GM20431 (cell line): ENCODE data around the gene ETV3L.

Experiments
- in situ Hi-C: fragments of 300-500 bp; cut with MseI, MboI; formaldehyde crosslinking; loops from one replicate; pipeline ENCODE4 v1.15.0; 2020; ENCODE audit warnings: low sequenced_read_pairs; ENCODE audit not compliant: unreplicated experiment

ETV3L gene

GRCh38 chr1:157106813-157107189, 7.2 kb upstream of the ETV3L start:
- in situ Hi-C loops: no loop called here

- in situ Hi-C loops: no loop called here
These were observed 6.6 kb upstream of the ETV3L start for GRCh38 chr1:157105988-157106812.

GRCh38 chr1:157105298-157105987, 5.8 kb upstream of the ETV3L start:
- in situ Hi-C loops: no loop called here

- in situ Hi-C loops: no loop called here
These were observed 5.1 kb upstream of the ETV3L start for GRCh38 chr1:157104598-157105293.

GRCh38 chr1:157103268-157103667, 3.7 kb upstream of the ETV3L start:
- in situ Hi-C loops: no loop called here

GRCh38 chr1:157101149-157101548, 1.5 kb upstream of the ETV3L start:
- in situ Hi-C loops: no loop called here

GRCh38 chr1:157098987-157099632, 498 bp downstream of the ETV3L start:
- in situ Hi-C loops: loop anchor here (10.0 kb wide), 1 partner anchor 66 kb away; no protein-coding TSS in a partner anchor

- in situ Hi-C loops: loop anchor here (10.0 kb wide), 1 partner anchor 66 kb away; no protein-coding TSS in a partner anchor
These were observed 1.1 kb downstream of the ETV3L start for GRCh38 chr1:157098519-157098918.

- in situ Hi-C loops: loop anchor here (10.0 kb wide), 1 partner anchor 67 kb away; no protein-coding TSS in a partner anchor
These were observed 1.9 kb downstream of the ETV3L start for GRCh38 chr1:157097692-157098091.

GRCh38 chr1:157096881-157097280, 2.7 kb downstream of the ETV3L start:
- in situ Hi-C loops: loop anchor here (10.0 kb wide), 1 partner anchor 68 kb away; no protein-coding TSS in a partner anchor

- in situ Hi-C loops: loop anchor here (10.0 kb wide), 1 partner anchor 69 kb away; no protein-coding TSS in a partner anchor
These were observed 4.1 kb downstream of the ETV3L start for GRCh38 chr1:157095551-157095950.

- in situ Hi-C loops: loop anchor here (10.0 kb wide), 1 partner anchor 70 kb away; no protein-coding TSS in a partner anchor
These were observed 4.5 kb downstream of the ETV3L start for GRCh38 chr1:157095091-157095490.

- in situ Hi-C loops: loop anchor here (10.0 kb wide), 1 partner anchor 72 kb away; no protein-coding TSS in a partner anchor
These were observed 6.8 kb downstream of the ETV3L start for GRCh38 chr1:157092831-157093230.

GRCh38 chr1:157091668-157092273, 7.8 kb downstream of the ETV3L start:
- in situ Hi-C loops: loop anchor here (10.0 kb wide), 1 partner anchor 73 kb away; no protein-coding TSS in a partner anchor

- in situ Hi-C loops: loop anchor here (10.0 kb wide), 1 partner anchor 74 kb away; no protein-coding TSS in a partner anchor
These were observed 8.4 kb downstream of the ETV3L start for GRCh38 chr1:157091186-157091585.

GRCh38 chr1:157090771-157091170, 8.8 kb downstream of the ETV3L start:
- in situ Hi-C loops: loop anchor here (10.0 kb wide), 1 partner anchor 74 kb away; no protein-coding TSS in a partner anchor

- in situ Hi-C loops: loop anchor here (10.0 kb wide), 1 partner anchor 75 kb away; no protein-coding TSS in a partner anchor
These were observed 9.4 kb downstream of the ETV3L start for GRCh38 chr1:157090196-157090647.

GRCh38 chr1:157089789-157090188, 9.8 kb downstream of the ETV3L start:
- in situ Hi-C loops: loop anchor here (10.0 kb wide), 1 partner anchor 75 kb away; no protein-coding TSS in a partner anchor

GRCh38 chr1:157088607-157089006, 11.0 kb downstream of the ETV3L start:
- in situ Hi-C loops: no loop called here
